Hematopoietic multipotent progenitor cell treated with erythropoietin and hydrocortisone succinate and interleukin-3 and kit ligand, for 6 days (in vitro differentiated cells): Measurements from ENCODE around the gene LCN1.
A peak's percentile ranks its signal among the peaks of the same experiment; 100 is the strongest.
"Not testable (repeated sequence)": the region's sequence is repeated elsewhere in the genome, so short reads cannot be mapped to it uniquely, and the experiment has no call there.

ENCODE experiments used
- DNase-seq: peaks from one replicate; pipeline ENCODE4 v3.0.0-alpha.2; 2015

LCN1 gene

DNA sequence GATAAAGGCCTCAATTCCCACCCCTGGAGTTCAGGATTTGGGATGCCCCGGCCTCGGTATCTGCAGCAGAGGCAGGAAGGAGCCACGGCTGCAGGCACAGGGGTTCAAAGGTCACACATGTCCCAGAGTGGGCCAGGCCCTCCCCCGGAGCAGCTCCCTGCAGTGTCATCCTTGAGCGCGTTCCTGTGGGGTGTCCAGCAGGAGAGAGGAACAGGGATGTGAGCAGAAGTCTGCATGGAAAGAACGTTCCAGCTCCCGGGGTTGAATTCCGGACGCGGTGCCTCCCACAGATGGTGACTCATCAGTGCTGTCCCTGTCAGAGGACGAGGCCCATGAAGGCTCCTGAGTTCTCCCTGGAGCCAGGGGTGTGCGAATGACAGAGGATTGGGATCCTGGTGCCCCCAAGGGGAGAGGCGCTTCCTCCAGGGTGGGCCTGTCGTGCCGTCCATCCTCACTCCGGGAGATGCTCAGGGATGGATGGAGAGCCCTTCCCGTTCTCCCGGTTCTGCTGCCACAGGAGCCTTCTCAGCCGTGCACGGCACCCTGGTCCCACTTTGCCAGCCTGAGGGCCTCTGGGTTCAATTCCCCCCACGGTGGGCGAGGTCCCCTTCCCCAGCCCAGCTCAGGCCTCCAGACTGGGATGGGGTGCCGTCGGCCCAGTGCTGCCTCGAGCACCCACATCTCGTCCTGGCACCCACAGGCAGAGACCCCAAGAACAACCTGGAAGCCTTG, 3.1 kb downstream of the LCN1 start:
- no peak for DNase-seq

DNA sequence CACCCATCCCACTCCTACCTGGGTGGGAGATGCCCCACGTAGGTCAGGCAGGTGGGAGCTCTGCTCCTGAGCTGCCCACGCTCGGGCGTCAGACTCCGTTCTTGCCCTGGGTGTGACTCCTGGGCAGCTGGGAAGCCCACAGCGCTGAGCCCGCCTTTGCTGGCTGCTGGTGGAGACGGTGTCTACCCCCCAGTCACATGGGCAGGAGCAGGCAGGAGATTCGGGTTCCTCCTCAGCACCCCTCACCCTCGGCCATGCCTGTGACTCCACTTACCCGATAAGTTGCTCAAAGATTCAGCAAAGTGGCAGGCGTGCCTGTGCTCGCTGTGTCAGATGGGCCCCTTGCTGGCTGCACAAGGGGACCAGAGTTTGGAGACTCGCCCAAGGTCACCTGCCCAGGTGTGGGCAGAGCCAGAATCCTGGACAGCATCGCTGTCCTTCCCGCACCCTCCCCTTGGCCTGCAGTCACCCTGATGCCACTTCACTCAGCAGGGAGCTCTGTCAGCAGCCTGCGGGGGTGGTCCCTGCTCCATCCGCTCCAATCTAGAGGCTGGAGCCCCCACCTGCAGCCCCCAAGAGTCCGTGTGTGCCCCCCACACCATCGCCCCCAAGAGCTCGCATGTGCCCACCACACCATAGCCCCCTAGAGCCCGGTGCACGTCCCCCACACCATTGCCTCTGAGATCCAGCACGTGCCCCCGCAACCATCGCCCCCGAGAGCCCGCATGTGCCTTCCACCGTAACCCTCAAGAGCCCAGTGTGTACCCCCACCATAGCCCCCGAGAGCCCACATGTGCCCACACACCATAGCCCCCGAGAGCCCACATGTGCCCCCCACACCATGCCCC, 4.2 kb downstream of the LCN1 start:
- DNase-seq, result no peak

DNA sequence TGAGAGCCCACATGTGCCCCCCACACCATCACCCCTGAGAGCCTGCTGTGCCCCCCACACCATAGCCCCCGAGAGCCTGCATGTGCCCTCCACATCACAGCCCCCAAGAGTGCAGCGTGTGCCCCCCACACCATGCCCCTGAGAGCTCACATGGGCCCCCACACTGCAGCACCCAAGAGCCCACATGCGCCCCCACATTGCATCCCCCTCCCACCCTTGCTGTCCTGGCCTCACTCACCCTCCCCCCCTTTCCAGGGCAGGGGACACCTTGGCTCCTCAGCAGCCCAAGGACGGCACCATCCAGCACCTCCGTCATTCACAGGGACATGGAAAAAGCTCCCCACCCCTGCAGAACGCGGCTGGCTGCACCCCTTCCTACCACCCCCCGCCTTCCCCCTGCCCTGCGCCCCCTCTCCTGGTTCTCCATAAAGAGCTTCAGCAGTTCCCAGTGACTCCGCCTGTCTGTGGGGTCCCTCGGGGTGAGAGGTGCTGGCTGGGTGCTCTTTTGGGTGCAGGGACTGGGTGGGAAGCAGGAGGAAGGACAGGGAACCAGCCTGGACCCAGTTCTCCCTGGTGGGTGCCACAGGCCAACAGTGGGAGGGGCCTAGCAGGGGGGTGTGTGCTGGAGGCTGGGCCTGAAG, 5.0 kb downstream of the LCN1 start:
- DNase-seq, result no peak

DNA sequence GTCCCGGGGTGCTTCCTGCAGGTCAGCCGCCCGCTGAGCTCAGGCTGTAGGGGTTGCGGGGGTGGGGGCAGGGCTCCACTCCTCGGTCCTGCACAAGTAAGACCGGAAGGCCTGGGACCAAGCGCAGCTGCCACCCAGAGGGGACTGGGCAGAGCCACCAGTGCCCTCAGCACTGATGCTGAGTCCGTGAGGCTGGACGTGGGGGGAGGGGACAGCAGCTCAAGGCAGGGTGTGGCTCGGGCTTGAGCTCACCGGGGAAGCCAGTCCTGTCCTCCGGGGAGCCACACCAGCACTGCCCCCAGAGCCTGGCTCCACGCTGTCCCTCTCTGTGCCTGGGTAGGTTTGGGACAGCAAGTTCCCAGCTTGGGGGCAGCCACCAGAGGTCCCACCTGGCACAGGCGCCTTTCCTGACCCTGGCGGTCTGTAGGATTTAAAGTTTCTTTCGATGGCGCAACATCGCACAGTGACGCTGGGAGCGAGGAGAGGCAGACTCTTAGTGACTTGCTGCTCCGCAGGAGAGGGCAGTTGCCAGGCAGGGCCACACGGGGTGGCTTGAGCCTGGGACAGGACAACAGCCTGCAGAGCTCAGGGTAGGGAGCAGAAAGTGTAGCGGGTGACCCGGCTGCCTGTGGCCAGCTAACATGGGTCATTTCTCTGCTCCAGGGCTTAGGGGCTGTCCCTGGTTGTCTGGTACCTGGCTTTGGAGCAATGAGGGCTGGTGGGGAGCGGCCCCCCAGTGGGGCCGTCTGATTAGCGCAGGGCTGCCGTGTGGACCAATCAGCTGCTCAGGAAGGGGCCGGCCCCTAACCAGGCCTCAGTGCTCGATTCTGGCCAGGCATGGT, 5.7 kb downstream of the LCN1 start:
- DNase-seq, result no peak

DNA sequence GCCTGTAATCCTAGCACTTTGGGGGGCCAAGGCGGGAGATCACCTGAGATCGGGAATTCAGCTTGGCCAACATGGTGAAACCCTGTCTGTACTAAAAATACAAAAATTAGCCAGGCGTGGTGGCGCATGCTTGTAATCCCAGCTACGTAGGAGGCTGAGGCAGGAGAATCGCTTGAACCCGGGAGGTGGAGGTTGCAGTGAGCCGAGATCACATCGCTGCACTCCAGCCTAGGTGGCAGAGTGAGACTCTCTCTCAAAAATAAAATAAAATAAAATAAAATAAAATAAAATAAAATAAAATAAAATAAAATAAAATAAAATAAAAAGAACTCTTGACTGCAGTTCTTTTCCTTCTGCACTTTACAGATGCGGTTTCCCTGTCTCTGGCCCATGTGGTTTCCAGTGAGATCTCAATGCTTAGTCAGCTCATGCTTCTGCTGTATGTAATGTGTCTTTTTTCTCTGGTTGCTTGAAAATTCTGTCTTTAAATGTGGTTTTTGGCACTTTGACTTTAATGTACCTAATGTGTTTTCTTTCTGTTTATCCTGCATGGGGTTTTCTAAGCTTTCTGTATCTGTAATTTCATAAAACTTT, 7.7 kb downstream of the LCN1 start:
- DNase-seq, result not testable (repeated sequence)

DNA sequence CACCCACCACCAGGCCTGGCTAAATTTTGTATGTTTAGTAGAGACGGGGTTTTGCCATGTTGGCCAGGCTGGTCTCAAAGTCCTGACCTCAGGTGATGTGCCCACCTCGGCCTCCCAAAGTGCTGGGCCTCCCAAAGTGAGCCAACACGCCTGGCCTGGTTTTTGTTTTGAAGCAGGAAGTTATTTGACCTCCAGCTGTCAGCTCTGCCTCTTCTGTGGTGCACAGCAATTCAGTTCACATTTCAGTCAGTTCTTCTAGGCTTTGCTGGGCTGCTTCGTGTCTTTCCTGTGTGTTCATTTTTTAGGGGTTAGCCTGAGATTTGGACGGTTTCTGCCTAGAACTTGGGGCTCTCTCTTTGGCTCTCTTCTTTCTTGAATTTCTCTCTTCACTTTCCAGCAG, 8.9 kb downstream of the LCN1 start:
- no peak for DNase-seq

DNA sequence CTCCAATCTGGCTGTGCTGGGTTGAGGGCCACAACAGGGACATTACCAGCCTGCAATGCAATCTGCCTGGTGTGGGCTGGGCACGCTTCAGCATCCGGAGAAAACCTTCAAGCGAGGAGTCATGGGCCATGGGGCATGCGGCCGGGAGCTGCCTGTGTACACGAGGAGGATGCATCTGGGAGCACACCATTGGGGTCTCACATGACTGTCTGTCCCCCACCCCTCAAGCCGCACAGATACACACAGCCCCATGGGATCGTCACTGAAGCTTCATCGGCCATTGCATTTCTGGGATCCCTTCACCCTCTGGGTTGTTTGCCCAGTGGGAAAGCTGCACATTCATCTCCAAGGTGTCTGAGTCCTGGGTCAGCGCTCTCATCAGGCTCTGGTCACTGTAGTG, 9.9 kb downstream of the LCN1 start:
- DNase-seq, result no peak

DNA sequence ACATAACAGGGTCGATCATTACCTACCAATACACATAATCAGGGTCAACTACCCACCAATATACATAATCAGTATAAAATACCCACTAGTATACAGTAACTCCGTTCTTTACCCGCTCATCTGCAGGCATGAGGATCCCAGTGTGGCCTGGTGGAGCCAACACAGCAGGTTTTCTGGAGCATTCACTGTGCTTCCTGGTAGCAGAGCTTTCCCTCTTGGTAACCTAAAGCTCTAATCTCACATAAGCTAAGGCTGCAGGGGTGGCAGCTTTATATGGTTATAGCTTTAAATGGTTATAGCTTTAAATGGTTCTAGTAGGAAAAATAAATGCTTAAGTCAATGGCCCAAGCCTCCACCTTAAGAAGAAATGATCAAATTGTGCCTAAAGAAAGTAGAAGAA, 11.9 kb downstream of the LCN1 start:
- peak; percentile 22 for DNase-seq

DNA sequence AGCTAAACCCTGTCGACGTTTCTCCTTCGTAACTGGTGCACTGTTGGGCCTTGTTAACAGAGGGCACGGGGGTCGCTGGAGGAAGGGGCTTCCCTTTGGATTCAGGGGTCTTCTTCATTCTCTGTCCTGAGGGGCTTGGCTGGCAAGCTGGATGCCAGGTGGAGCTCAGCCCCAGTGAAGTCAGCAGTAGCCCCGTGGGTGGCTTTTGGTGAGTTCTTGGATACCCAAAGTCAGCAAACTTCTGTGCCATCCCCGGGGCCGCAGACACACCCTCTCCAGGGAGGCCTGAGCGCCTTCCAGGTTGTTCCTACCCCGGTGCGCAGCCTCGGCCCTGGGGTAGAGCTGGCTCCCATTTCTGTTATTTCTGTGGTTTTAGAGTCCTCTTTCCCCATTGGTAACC, 12.4 kb downstream of the LCN1 start:
- no peak for DNase-seq

DNA sequence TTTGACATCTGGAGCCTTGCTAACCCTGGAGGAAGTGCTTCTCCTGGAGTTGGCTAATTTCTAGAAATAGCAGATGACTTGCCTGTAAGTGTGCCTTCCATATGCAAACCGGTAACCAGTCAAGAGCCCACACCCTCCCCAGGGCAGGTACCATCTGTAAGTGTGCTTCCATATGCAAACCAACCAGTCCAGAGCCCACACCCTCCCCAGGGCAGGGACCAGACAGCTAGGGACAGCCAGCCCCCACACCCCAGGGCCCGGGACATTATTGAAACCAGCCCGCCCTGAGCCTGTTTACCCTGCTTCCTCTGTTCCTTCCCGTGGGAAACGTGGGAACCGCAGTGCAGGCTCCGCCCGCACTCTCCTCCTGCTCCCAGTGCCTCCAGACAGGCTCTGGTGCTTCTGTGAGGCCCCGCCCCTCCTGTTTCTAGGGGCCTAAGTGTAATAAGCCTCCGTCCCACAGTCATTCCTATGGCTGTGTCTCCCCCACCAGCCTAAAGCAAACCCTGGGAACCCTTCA, 13.0 kb downstream of the LCN1 start:
- DNase-seq, result not testable (repeated sequence)

DNA sequence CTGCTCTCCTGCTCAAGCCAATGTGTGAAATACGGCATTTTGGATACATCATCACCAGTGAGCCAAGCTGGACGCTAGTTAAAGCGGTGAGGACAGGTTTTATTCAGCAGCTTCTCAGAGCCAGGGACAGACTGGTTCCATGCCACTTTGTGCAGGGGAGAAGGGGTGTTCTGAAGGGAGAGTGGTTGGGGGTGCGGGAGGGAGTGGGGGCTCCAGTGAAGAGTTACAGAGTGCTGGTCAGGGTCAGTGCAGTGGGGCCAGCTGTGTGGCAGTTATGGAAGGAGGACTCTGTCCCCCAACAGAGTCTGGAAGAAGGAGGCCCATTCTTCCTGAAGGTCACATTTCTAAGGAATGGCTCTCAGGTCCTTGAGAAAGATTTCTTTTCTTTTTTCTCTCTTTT, 13.6 kb downstream of the LCN1 start:
- not testable (repeated sequence) for DNase-seq

DNA sequence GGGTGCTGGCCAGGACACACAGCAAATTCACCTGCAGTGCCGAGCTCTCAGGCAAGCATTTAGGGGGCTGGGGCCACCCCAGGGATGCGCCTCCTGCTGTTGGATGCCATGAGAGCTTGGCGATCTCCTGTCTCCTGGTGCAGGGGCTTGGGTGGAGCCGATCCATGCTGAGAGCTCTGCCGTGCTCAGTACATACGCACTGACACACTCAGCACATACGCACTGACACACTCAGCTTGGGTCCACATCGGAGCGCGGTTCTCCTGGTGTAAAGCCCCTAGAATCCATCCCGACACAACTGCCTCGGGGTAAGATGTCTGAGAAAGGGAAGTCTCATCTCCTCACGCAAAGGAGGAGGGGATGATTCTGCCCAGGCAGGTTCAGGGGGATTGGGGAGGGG, 14.4 kb downstream of the LCN1 start:
- DNase-seq, result not testable (repeated sequence)

DNA sequence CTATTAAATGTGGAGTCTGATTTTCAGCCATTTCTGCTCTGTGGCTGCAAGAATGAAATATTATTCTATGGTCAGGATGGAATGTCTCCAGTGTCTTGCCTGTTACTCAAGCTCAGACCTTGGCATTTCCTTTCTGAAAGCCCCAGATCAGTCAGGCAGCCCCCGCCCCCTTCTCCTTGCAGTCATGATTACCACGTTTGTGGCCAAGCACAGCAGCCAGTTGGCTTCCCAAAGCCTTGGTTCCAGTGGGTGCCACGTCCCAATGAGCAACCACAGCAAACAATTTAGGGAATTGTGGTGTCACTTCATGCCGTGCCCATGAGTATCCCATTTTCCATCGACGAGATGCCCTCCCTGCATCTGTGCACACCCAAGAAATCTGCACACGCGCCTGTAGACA, 15.0 kb downstream of the LCN1 start:
- no peak for DNase-seq

DNA sequence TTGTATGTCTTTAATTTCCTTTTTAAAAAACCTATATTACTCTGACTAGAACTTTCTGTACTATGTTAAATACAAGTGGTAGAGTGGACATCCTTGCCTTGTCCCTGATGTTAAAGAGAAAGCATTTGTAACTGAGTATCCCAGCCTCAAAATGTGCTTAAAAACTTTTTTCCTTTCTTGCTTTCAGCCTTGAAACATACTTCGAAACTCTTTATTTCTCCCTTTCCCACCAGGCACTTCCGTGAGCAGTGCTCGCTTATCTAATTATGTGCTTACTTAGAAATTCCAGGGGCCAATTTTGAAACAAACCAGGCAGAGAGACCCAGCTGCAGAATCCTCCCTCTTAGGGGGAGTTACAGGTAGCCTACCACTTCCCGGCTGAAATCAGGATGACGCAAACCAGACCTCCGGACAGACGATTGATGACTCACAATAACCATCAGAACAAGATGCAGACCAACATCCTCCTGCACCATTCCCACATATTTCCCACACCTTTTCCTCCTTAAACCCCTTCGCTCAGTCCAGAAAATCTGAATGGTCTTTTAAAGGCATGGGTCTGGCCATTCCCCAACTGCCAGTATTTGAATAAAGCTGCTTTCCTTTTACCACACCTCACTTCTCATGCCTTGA, 22.1 kb downstream of the LCN1 start:
- DNase-seq, result not testable (repeated sequence)

DNA sequence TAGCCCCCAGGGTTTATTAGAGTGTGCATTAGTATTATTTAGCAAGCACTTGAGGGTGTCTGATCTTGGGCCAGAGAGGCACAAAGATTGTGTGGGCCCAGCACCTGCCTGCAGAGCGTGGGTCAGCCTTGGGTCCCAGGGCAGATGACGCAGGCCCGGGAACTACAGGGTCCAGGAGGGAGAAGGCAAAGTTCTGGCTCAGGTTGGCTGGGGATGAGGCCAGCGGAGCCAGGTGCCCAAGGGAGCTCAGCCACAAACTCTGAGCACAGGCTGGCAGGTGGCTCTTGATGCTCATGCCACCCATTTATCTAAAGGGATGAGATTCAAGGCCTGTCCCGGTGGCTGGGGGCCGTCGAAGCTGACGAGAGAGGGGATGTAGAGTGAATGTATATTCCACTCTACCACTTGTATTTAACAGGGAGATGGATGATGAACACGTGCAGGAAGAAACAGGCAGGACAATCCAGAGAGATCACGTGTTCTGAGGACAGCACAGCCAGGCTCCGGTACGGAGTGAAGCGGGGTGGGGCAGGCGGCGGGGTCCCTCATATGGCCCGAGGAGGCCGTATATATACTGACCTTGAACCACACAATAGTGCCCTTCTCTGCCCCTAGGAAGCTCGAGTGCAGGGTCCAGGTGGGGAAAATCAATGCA, 23.9 kb downstream of the LCN1 start:
- no peak for DNase-seq

DNA sequence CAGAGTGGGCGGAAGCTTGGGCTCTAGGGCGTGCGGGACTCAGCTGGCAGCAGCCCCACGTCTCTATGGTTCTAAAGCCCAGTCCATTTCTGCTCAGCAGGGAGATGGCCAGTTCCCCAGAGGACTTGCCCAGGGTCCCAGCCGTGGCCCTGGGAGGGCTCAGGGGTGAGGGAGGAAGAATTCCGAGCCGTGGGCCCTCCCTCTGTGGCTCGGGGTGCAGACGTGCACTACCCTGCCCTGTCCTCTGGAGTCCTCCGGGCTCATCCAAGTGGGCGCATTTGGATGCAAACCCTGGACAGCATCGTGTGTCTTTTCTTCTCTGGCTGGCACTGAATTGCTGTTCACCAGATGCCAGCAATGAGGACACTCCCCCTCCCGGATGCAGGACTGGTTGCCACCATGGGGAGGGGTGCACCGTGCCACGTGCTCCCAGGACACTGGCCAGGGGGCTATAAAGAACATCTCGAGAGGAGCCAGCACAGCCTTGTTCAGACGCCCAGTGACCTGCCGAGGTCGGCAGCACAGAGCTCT, 24.5 kb downstream of the LCN1 start, which contains the start of gene OBP2A:
OBP2A (plus strand) TSS at position 481 of the 531 bp plus-strand sequence. CDS start 55 bp downstream, outside the sequence.
- not testable (repeated sequence) for DNase-seq

DNA sequence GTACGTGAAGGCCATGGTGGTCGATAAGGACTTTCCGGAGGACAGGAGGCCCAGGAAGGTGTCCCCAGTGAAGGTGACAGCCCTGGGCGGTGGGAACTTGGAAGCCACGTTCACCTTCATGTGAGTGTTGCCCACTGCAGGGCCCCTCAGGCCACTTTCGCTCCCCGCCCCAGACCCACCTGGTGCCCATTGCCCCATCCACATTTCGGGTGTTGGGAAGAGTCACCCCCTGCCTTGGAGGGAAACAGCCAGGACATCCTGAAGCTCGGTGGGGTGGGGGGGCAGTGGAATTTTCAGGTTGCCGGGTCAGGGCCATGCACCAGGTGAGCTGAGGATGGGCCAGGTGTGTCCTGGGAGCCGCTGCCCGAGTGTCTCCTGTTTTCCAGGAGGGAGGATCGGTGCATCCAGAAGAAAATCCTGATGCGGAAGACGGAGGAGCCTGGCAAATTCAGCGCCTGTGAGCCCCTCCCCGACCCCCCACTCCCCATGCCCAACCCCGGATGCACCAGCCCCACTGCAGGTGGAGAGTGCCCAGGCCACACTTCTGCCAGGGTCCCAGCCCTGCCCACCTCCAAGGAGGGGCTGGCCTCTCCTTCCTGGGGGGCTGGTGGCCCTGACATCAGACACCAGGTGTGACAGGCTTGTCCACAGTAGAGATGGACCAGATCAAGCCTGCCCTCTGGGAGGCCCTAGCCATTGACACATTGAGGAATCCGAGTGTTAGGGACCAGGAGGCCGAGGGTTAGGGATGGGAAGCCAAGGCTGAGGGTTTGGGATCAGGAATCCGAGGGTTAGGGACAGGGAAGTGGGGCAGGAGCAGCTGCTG, 25.8 kb downstream of the LCN1 start:
- DNase-seq, result not testable (repeated sequence)

DNA sequence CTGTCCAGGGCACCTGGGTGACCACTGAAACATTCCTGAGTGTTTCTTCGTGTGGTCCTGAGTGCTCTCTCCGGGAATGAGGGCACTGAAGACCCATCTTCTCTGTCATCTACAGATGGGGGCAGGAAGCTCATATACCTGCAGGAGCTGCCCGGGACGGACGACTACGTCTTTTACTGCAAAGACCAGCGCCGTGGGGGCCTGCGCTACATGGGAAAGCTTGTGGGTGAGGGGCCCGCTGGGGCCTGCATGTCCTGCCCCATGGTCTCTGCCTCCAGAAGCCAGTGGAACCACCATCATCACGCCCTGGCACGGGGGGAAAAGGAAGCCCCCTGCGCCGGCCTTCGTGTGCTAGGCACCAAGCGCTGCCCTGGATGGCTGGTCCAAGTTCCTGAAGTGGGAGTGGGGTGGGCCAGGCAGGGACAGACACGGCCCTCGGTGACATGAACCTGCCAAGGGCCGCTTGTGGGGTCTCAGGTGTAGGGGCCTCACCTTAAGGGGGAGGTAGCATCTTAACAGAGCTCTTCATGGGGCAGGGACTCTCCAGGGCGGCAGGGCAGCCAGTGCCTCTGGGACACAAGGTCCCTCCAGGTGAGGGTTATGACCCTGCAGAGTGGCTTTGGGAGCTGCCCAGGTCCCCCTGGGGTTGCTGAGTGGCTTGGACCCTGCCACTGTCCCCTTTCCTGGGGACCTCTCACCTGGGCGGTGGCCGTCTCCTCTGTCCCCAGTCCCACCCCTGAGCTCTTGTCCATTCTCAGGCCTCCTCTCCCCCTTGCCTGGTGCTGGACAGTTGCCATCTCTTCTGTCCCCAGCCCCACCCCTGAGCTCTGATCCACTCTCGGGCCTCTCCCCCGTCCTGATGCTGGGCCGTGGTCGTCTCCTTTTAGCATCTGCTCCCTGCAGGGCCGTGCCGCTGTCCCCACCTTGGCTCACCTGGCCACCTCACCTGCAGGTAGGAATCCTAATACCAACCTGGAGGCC, 26.8 kb downstream of the LCN1 start:
- no peak for DNase-seq
